H9 (cell line): ENCODE results near the gene FARP2. TPM values are rescaled to one million over a fixed set of nuclear protein-coding genes. Genes with fewer than 3 reads are reported as not detected.

Experiments used
- DNase-seq: peaks from one replicate; pipeline ENCODE4 v3.0.0-alpha.2; 2017
- H2AFZ ChIP-seq: one replicate; pipeline ENCODE4 v1.6.1; 2013; ENCODE audit warnings: mild to moderate bottlenecking, low read length, control low read depth, moderate library complexity
- H2AK5ac ChIP-seq: 2 replicates; pipeline ENCODE4 v1.6.1; 2013; ENCODE audit warnings: low read length, control low read depth, mixed read lengths; ENCODE audit not compliant: insufficient read length
- H2BK120ac ChIP-seq: one replicate; pipeline ENCODE4 v1.6.1; 2013; ENCODE audit warnings: low read depth, mild to moderate bottlenecking, low read length, control low read depth, inconsistent platforms; ENCODE audit not compliant: poor library complexity, severe bottlenecking
- H2BK12ac ChIP-seq: 2 replicates; pipeline ENCODE4 v1.6.1; 2013; ENCODE audit warnings: low read length, control low read depth, mixed read lengths, low read depth; ENCODE audit not compliant: insufficient read length
- H2BK15ac ChIP-seq: 2 replicates; pipeline ENCODE4 v1.6.1; 2013; ENCODE audit warnings: low read depth, low read length, control low read depth
- H2BK20ac ChIP-seq: one replicate; pipeline ENCODE4 v1.6.1; 2013; ENCODE audit warnings: low read depth, mild to moderate bottlenecking, low read length, control low read depth, inconsistent platforms; ENCODE audit not compliant: poor library complexity, severe bottlenecking
- H2BK5ac ChIP-seq: 2 replicates; pipeline ENCODE4 v1.6.1; 2013; ENCODE audit warnings: low read length, control low read depth, mixed read lengths; ENCODE audit not compliant: insufficient read length
- H3K14ac ChIP-seq: 2 replicates; pipeline ENCODE4 v1.6.1; 2013; ENCODE audit warnings: low read length, control low read depth; ENCODE audit not compliant: insufficient read depth
- H3K18ac ChIP-seq: 2 replicates; pipeline ENCODE4 v1.6.1; 2013; ENCODE audit warnings: low read depth, mild to moderate bottlenecking, mixed read lengths, low read length, control low read depth; ENCODE audit not compliant: insufficient read length
- H3K23ac ChIP-seq: 2 replicates; pipeline ENCODE4 v1.6.1; 2013; ENCODE audit warnings: low read length, control low read depth, mixed read lengths, low read depth; ENCODE audit not compliant: insufficient read length
- H3K23me2 ChIP-seq: 2 replicates; pipeline ENCODE4 v1.6.1; 2013; ENCODE audit warnings: low read depth, mild to moderate bottlenecking, mixed read lengths, low read length, control low read depth; ENCODE audit not compliant: insufficient read length, poor library complexity, severe bottlenecking
- H3K27ac ChIP-seq: 2 replicates; pipeline ENCODE4 v1.5.1; 2013; ENCODE audit warnings: low read length, control low read depth, mixed read lengths, low read depth; ENCODE audit not compliant: insufficient read length
- H3K27me3 ChIP-seq: 2 replicates; pipeline ENCODE4 v1.6.1; 2013; ENCODE audit warnings: low read length, control low read depth, inconsistent platforms; ENCODE audit not compliant: insufficient read depth
- H3K4ac ChIP-seq: 2 replicates; pipeline ENCODE4 v1.6.1; 2013; ENCODE audit warnings: low read depth, mild to moderate bottlenecking, control low read depth, inconsistent platforms, low read length, moderate library complexity
- H3K4me1 ChIP-seq: 2 replicates; pipeline ENCODE4 v1.6.1; 2013; ENCODE audit warnings: low read length, control low read depth, inconsistent platforms; ENCODE audit not compliant: insufficient read depth
- H3K4me2 ChIP-seq: 2 replicates; pipeline ENCODE4 v1.6.1; 2013; ENCODE audit warnings: low read length, control low read depth, mixed read lengths; ENCODE audit not compliant: insufficient read length, insufficient read depth
- H3K56ac ChIP-seq: 2 replicates; pipeline ENCODE4 v1.6.1; 2013; ENCODE audit warnings: low read depth, mild to moderate bottlenecking, mixed read lengths, low read length, control low read depth; ENCODE audit not compliant: insufficient read length
- H3K79me1 ChIP-seq: 2 replicates; pipeline ENCODE4 v1.6.1; 2013; ENCODE audit warnings: low read depth, mild to moderate bottlenecking, moderate library complexity, low read length, control low read depth, inconsistent platforms; ENCODE audit not compliant: insufficient read depth, poor library complexity, severe bottlenecking
- H3K79me2 ChIP-seq: 2 replicates; pipeline ENCODE4 v1.6.1; 2013; ENCODE audit warnings: low read length, control low read depth, inconsistent platforms; ENCODE audit not compliant: insufficient read depth
- H3K9ac ChIP-seq: 2 replicates; pipeline ENCODE4 v1.6.1; 2013; ENCODE audit warnings: low read length, control low read depth, mixed read lengths; ENCODE audit not compliant: insufficient read length; ENCODE audit errors: extremely low read depth
- H3K9me3 ChIP-seq: one replicate; pipeline ENCODE4 v1.6.1; 2013; ENCODE audit warnings: low read depth, low read length, inconsistent platforms; ENCODE audit not compliant: control insufficient read depth
- H3T11ph ChIP-seq: one replicate; pipeline ENCODE4 v1.6.1; 2013; ENCODE audit warnings: mild to moderate bottlenecking, low read length, control low read depth, inconsistent platforms
- H4K20me1 ChIP-seq: one replicate; pipeline ENCODE4 v1.6.1; 2013; ENCODE audit not compliant: control insufficient read depth, insufficient read length, insufficient read depth
- H4K5ac ChIP-seq: 2 replicates; pipeline ENCODE4 v1.6.1; 2013; ENCODE audit warnings: low read depth, mild to moderate bottlenecking, mixed read lengths, low read length, control low read depth; ENCODE audit not compliant: insufficient read length
- H4K8ac ChIP-seq: replicated peaks from 2 replicates; pipeline ENCODE4 v1.6.1; 2013; ENCODE audit warnings: low read length, control low read depth, mixed read lengths, low read depth; ENCODE audit not compliant: insufficient read length
- H4K91ac ChIP-seq: 2 replicates; pipeline ENCODE4 v1.6.1; 2013; ENCODE audit warnings: low read depth, mild to moderate bottlenecking, moderate library complexity, mixed read lengths, low read length, control low read depth; ENCODE audit not compliant: insufficient read length
- H3K27ac Mint-ChIP-seq, 3 experiments: 2 replicates in 2 of 3; 3 replicates in 1 of 3; pipeline ENCODE4 v1.8.0; 2020 to 2021; ENCODE audit warnings: mixed read lengths in 3 of 3, mild to moderate bottlenecking in 1 of 3, moderate library complexity in 1 of 3
- H3K27me3 Mint-ChIP-seq: 2 replicates; pipeline ENCODE4 v1.8.0; 2021; ENCODE audit warnings: low read depth, mild to moderate bottlenecking, moderate library complexity, mixed read lengths
- H3K36me3 Mint-ChIP-seq, 3 experiments: 2 replicates in 2 of 3; 3 replicates in 1 of 3; pipeline ENCODE4 v1.8.0; 2020 to 2021; ENCODE audit warnings: low read depth in 3 of 3, mixed read lengths in 3 of 3; ENCODE audit not compliant: insufficient read depth in 1 of 3
- H3K4me1 Mint-ChIP-seq, 2 experiments: 2 replicates each; pipeline ENCODE4 v1.8.0; 2020; ENCODE audit warnings: mixed read lengths in 2 of 2
- H3K4me3 Mint-ChIP-seq, 2 experiments: 2 replicates in 1 of 2; 3 replicates in 1 of 2; pipeline ENCODE4 v1.8.0; 2020 to 2021; ENCODE audit warnings: mild to moderate bottlenecking in 2 of 2, mixed read lengths in 2 of 2, moderate library complexity in 1 of 2
- H3K9me3 Mint-ChIP-seq, 2 experiments: 2 replicates in 1 of 2; 3 replicates in 1 of 2; pipeline ENCODE4 v1.8.0; 2020; ENCODE audit warnings: mild to moderate bottlenecking in 2 of 2, mixed read lengths in 2 of 2, moderate library complexity in 1 of 2
- CTCF ChIP-seq: fragments of 200-600 bp; sonication (generic); conservative IDR thresholded peaks from 3 replicates; pipeline ENCODE4 v1.8.0; 2021; ENCODE audit warnings: antibody characterized with exemption, mild to moderate bottlenecking
- WGBS: extraction: QIAGEN DNeasy Blood & Tissue Kit; methylation state at CpG from one replicate; pipeline ENCODE4 v1.1.7; 2013; ENCODE audit warnings: missing lambda C conversion rate, low lambda C conversion rate, mixed read lengths; ENCODE audit not compliant: insufficient read length; ENCODE audit errors: extremely low coverage; 5-methylcytosine and 5-hydroxymethylcytosine counted together
- total RNA-seq: library from RNA; stranded (reverse); gene quantifications from 2 replicates; pipeline ENCODE4 v1.2.1, GENCODE V29; 2021

FARP2 gene
- total RNA-seq, 1 experiment from 2014 or later, result 33.9 TPM

GRCh38 chr2:241501551-241501950 lies 145.5 kb downstream of the FARP2 start:
- H3K9ac ChIP-seq, result no peak overlapping the region
- no peak overlapping the region for H3K4me2 ChIP-seq
- H4K91ac ChIP-seq, result no peak overlapping the region
- H3T11ph ChIP-seq, result no peak overlapping the region
- DNase-seq, result no peak
- no peak overlapping the region for H3K4me3 Mint-ChIP-seq
- H3K14ac ChIP-seq, result no peak overlapping the region; the same call in 1 of the 2 replicates
- no CpG with 5 or more reads among the region's 17 CpGs for WGBS
- no peak overlapping the region for H3K4ac ChIP-seq
- H3K79me1 ChIP-seq, result peaks cover 8% of the 10 kb centered on the region
- H3K56ac ChIP-seq, result no peak overlapping the region
- H3K27ac Mint-ChIP-seq, result peak overlapping the region in 2 of 3 experiments; percentile 18 to 70; a peak in 1 of 7 replicates
- no peak for TF ChIP-seq CTCF
- H3K18ac ChIP-seq, result no peak overlapping the region
- no peak overlapping the region for H2AFZ ChIP-seq
- H3K27me3 Mint-ChIP-seq, result no peaks in the 10 kb centered on the region
- no peaks in the 10 kb centered on the region for H3K4me1 ChIP-seq
- no peak overlapping the region for H3K27ac ChIP-seq
- H2BK120ac ChIP-seq, result no peak overlapping the region
- H4K20me1 ChIP-seq, result no peaks in the 10 kb centered on the region
- H3K23ac ChIP-seq, result no peak overlapping the region
- H3K9me3 Mint-ChIP-seq, result no peaks in the 10 kb centered on the region
- H3K9me3 ChIP-seq, result no peaks in the 10 kb centered on the region
- no peak overlapping the region for H2BK20ac ChIP-seq
- peaks cover 8 to 15% of the 10 kb centered on the region in 2 experiments for H3K4me1 Mint-ChIP-seq
- H4K8ac ChIP-seq, result no peak overlapping the region
- no peak overlapping the region for H2BK12ac ChIP-seq
- H2BK5ac ChIP-seq, result no peak overlapping the region
- H4K5ac ChIP-seq, result no peak overlapping the region
- H3K79me2 ChIP-seq, result peaks cover 12% of the 10 kb centered on the region; the same call in 1 of the 2 replicates
- H3K23me2 ChIP-seq, result no peaks in the 10 kb centered on the region
- H2AK5ac ChIP-seq, result no peak overlapping the region
- no peak overlapping the region for H2BK15ac ChIP-seq
- H3K27me3 ChIP-seq, result no peaks in the 10 kb centered on the region
- peaks cover 19 to 46% (median 45%) of the 10 kb centered on the region in 3 experiments for H3K36me3 Mint-ChIP-seq
